ENCODE results near the gene EFCAB3.
"Not testable (repeated sequence)": the region's sequence is repeated elsewhere in the genome, so short reads cannot be mapped to it uniquely, and the experiment has no call there.

The EFCAB3 gene

DNA sequence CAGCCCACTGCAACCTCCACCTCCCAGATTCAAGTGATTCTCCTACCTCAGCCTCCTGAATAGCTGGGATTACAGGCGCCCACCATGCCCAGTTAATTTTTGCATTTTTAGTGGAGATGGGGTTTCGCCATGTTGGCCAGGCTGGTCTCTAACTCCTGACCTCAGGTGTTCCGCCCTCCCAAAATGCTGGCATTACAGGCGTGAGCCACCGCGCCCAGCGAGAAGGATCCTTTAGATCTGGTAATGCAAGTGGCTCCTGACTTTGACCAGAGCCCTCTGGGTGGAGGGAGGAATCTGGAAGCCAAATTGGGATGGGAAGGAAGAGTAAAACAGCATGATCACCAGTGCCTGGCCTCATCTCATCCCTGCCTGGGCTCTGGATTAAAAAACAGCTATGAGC lies 84.9 kb downstream of the EFCAB3 start:
- not testable (repeated sequence) for DNase-seq (ENCODE audit: low spot score)

All from pons (tissue), 1 donor.